H1 (cell line): ENCODE results near the gene FEV.

Experiments used
- ATF2 ChIP-seq: IDR thresholded peaks from 2 replicates; pipeline ENCODE4 v1.6.1; 2012; ENCODE audit warnings: low read length, inconsistent platforms
- ATF3 ChIP-seq: IDR thresholded peaks from 2 replicates; pipeline ENCODE4 v1.6.1; 2011; ENCODE audit warnings: low read depth, mild to moderate bottlenecking, low read length; ENCODE audit not compliant: insufficient read depth
- EP300 ChIP-seq, 2 experiments: IDR thresholded peaks; 1 replicate in 1 of 2; 2 replicates in 1 of 2; pipeline ENCODE4 v1.6.1; 2011 to 2012; ENCODE audit warnings: low read depth in 2 of 2, low read length in 2 of 2, mild to moderate bottlenecking in 2 of 2, borderline replicate concordance in 1 of 2, inconsistent platforms in 1 of 2, moderate library complexity in 1 of 2
- RAD21 ChIP-seq, 2 experiments: IDR thresholded peaks in 1 of 2; conservative IDR thresholded peaks in 1 of 2; 2 replicates each; pipeline ENCODE4 v1.6.1; 2011; ENCODE audit warnings: low read depth in 2 of 2, low read length in 2 of 2, improper control_type of control experiment in 1 of 2, inconsistent platforms in 1 of 2, mild to moderate bottlenecking in 1 of 2, moderate library complexity in 1 of 2
- TEAD4 ChIP-seq: IDR thresholded peaks from 2 replicates; pipeline ENCODE4 v1.6.1; 2012; ENCODE audit warnings: low read depth, low read length, inconsistent platforms, mixed read lengths
- ZNF274 ChIP-seq: IDR thresholded peaks from 2 replicates; pipeline ENCODE4 v1.7.0; 2012; ENCODE audit warnings: low read length, borderline replicate concordance; ENCODE audit errors: extremely low read depth
- TF ChIP-seq, protein P1 (sequence below), 3 experiments: IDR thresholded peaks; 1 replicate in 2 of 3; 2 replicates in 1 of 3; pipeline versions ENCODE4 v1.5.1 to v1.6.1; 2011; ENCODE audit warnings: low read length in 3 of 3, mild to moderate bottlenecking in 3 of 3, inconsistent platforms in 2 of 3, low read depth in 1 of 3, moderate library complexity in 1 of 3; ENCODE audit not compliant: insufficient read depth in 1 of 3; ENCODE audit errors: control extremely low read depth in 1 of 3

DNA sequence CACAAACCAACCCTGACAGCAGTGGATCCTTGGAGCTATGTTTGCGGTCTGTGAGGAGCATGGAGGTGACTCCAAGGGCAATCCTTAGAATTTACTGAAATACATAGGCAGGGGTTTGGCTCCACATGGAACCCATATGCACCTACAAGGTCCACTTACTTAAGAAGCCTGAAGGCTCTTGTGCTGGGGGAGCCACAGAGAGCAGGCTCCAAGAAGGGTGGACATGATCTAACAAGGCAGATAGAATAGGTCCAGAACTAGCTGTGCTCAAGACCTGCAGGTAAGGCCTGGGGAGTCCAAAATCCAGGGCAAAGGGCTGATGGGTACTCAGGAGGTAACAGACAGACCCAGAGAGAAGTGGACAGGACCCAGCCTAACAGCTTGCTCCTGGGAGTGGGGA, 26.7 kb downstream of the FEV start:
- no peak for TF ChIP-seq EP300 (IDR thresholded peaks at IDR 0.05; ENCODE audit: borderline replicate concordance in 1 of 2, low read depth in 2 of 2, low read length in 2 of 2)
- TF ChIP-seq, protein P1, sequence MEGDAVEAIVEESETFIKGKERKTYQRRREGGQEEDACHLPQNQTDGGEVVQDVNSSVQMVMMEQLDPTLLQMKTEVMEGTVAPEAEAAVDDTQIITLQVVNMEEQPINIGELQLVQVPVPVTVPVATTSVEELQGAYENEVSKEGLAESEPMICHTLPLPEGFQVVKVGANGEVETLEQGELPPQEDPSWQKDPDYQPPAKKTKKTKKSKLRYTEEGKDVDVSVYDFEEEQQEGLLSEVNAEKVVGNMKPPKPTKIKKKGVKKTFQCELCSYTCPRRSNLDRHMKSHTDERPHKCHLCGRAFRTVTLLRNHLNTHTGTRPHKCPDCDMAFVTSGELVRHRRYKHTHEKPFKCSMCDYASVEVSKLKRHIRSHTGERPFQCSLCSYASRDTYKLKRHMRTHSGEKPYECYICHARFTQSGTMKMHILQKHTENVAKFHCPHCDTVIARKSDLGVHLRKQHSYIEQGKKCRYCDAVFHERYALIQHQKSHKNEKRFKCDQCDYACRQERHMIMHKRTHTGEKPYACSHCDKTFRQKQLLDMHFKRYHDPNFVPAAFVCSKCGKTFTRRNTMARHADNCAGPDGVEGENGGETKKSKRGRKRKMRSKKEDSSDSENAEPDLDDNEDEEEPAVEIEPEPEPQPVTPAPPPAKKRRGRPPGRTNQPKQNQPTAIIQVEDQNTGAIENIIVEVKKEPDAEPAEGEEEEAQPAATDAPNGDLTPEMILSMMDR (IDR thresholded peaks at IDR 0.05; ENCODE audit: control extremely low read depth in 1 of 3, insufficient read depth in 1 of 3, low read depth in 1 of 3, low read length in 3 of 3): no peak
- no peak for TF ChIP-seq ATF2
- TF ChIP-seq TEAD4: no peak
- no peak for TF ChIP-seq ATF3
- no peak for TF ChIP-seq RAD21 (IDR thresholded peaks at IDR 0.05 in 1 of 2, conservative IDR thresholded peaks at IDR 0.05 in 1 of 2; ENCODE audit: low read depth in 2 of 2, low read length in 2 of 2)
- no peak for TF ChIP-seq ZNF274
